Activated gamma-delta T cell treated with anti-CD3 and anti-CD28 coated beads, Interleukin-2, amount 50 U/mL, for 16 hours (primary cell): Measurements from ENCODE around the gene CCDC138.

Experiments
- DNase-seq: peaks from one replicate; pipeline ENCODE4 v3.0.0-alpha.2; 2020; ENCODE audit warnings: low read depth

The CCDC138 gene

GRCh38 chr2:108919571-108920373 is 133.2 kb downstream of the CCDC138 start:
- no peak for DNase-seq

GRCh38 chr2:108920686-108921085 is 134.1 kb downstream of the CCDC138 start:
- DNase-seq: no peak

- DNase-seq: no peak
Observed at GRCh38 chr2:108921096-108922030, 134.8 kb downstream of the CCDC138 start.

GRCh38 chr2:108922141-108922915 is 135.8 kb downstream of the CCDC138 start:
- no peak for DNase-seq

GRCh38 chr2:108923019-108923700 is 136.6 kb downstream of the CCDC138 start:
- no peak for DNase-seq

GRCh38 chr2:108923736-108924579 is 137.4 kb downstream of the CCDC138 start:
- DNase-seq: no peak

- DNase-seq: no peak
Observed at GRCh38 chr2:108924580-108925251, 138.1 kb downstream of the CCDC138 start.

- no peak for DNase-seq
Observed at GRCh38 chr2:108925286-108925685, 138.7 kb downstream of the CCDC138 start.

- no peak for DNase-seq
Observed at GRCh38 chr2:108925735-108926134, 139.2 kb downstream of the CCDC138 start.
